ENCODE measurements around the gene GALNT5. TPM values are rescaled to one million over a fixed set of nuclear protein-coding genes. Genes with fewer than 3 reads are reported as not detected.
"Not testable (repeated sequence)": the region's sequence is repeated elsewhere in the genome, so short reads cannot be mapped to it uniquely, and the experiment has no call there.

GALNT5 gene
- polyA plus RNA-seq, 1 donor, result 0.70 TPM

DNA sequence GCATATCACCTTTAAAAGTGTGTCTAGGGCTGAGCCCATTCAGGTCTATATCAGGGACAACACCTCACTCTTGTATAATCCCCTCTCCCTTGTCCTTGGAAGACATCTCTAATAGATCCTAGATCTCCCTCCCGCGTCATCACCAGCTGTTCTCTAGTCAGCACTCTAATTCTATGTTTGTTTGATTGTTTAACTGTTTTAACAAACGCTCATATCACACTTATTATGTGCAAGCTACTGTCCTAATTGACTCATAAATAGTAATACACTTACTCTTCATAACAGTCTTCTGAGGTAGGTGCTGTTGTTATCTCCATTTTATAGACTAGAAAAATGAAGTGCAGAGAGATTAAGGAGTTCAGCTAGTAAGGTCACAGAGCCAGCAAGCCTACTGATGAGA lies 69.7 kb downstream of the GALNT5 start:
- no peak for DNase-seq

DNA sequence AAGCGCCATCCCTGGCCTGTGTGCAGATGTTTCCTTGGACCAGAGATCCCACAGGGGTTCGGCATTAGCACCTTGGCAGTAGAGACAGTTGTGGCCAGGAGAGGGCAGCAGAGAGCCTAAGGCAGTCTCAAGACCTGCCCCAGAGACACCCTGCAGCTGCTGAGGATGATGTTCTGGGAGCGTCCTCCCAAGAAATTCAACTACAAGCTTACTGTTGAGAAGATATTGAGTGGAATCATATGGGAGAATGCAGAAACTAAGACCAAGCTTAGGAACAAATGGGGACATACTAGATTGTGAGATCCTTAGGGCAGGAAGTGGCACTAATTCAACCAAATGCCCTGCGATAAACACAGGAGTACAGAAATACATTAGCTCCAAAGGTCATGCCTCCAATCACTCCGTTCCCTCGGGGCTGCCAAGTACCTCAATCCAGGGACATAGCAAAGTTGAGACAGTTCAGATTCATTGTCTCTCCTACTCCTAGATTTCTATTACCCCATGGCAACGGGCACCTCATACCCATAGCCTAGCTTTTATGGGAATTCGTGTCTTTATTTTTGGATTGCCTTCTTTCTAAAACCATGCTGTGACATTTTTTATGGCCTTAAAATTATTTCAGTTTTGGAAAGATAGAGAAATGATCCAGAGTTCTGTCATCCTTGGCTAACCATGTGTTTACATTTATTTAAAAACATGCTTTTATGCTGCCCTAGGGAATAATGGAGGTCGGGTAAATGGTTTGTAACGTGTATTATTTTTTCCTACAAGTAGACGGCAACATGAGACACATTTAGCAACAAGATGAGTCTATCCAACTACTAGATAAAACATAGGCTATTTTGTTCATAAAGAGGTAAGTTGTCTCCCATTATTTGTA lies 70.4 kb downstream of the GALNT5 start:
- DNase-seq, result peak; percentile 69

DNA sequence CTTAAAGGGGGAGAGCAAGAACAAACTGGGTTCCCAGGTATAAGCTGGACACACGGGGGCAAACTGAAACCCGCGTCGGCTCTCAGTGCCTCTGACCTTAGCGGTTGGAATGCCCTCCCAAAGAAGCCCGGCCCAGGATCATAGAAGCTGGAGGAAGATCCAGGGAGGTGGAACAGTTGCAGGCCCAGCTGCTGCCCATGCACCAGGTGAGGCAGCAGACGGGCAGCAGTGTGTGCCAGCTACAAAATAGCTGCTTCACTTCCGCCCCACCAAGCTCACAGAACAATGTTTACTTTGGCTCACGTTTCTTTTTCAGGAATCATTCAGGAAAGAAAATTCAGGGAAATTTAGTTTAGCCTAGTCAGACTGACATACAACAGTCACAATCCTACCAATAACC lies 72.0 kb downstream of the GALNT5 start:
- no peak for DNase-seq

DNA sequence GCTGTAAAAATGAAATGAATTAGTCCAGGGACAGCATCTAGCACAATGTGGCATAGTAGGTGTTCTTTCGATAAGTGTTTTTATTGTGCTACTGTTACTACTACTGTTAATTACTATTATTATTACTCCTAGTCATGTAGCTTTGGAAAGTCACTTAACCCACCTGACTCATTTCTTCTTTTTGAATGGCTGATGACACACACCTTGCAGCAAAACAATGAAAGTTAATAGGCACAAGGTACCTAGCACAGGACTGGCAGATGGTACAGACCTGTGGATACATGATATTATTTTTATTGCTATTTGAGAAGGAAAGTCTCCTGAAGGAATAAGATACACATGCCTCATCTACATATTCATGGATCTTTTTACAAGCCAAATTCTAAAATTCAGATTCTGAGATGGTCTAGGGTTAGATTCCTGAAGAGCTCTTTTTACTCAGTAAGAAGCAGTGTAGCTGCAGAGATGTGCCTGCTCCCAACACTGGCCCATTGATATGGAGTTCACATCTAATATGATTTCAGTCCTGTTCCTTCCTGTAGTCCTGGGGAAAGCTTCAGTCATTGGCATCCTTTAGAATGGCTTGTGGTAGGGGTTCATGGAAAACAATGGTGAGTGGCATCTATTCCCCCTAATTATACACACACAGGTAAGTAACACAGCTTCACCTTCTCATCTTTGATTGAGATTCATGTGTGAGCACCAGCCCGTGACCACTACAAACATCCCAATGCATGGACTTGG lies 76.0 kb downstream of the GALNT5 start:
- DNase-seq, result no peak

DNA sequence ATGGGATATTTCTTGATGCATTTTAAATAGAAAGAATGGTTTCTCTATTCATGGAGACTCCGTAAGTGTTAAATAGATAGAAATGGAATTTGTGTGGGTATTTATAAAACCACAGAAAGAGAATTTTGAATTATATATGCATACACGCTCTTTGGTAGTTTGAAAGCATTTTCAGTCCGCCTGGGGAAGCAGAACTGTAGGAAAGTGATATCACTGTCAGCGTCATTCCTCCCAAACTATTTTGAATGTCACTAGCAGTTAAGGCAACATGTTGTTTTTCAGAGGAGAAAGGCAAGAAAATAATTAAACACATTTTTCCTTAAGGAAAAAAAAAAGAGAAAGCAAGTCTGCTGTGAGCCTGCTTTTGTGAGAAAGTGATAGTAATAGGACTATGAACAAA lies 76.8 kb downstream of the GALNT5 start:
- no peak for DNase-seq

DNA sequence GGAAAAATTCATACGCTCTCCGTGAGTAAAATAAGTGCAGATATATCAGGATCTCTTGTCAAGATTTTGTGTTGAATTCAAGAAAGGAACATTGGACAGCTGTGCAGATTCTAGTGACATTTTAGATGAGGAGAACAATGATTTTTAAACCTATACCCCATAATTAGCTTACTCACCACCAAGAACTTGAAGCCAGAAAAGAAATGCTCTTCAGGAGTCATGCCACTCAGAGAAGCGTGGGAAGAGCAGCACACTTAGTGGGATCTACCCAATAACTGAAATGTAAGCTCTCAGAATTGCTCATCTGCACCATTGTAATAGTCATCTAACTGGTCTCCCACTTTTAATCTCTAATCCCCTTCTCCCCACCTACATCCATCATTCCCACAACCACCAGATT lies 77.3 kb downstream of the GALNT5 start:
- no peak for DNase-seq

DNA sequence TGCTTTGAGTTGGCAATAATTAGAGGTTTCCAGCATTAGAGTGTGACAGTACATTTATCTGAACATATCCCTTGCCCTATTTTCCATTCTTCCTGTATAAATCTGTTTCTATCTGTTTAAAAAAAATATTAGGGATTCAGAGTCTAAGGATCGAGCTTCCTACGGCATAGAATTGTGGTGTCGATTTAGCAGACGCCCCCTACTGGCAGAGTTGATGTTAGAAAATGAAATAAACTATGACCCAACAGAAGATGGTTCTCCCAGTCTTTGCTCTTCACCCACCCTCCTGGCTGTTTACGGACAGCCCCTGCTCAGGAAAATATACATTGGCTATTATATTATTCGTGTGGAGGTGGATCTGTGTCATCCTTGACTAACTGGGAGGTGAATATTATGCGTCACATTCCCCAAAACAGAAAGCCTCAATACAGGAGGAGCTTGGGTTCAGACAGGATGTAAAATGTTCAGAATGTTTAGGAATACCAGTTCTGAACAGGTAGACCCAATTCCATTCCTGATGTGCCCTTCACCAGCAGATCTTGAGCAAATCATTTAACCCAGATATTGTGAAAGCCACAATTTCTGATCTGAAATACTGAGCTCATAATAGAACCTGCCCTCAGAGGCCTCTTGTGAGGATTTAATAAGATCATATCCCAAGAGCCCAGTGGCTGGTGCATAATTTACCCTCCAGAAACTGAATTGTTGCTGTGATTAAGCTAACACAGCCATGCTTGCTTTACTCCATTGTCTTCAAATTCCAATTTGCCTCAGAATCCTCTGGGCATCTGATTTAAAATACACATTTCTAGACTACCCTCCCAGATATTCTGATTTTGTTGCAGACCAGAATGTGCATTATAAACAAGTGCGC lies 78.9 kb downstream of the GALNT5 start:
- no peak for DNase-seq

DNA sequence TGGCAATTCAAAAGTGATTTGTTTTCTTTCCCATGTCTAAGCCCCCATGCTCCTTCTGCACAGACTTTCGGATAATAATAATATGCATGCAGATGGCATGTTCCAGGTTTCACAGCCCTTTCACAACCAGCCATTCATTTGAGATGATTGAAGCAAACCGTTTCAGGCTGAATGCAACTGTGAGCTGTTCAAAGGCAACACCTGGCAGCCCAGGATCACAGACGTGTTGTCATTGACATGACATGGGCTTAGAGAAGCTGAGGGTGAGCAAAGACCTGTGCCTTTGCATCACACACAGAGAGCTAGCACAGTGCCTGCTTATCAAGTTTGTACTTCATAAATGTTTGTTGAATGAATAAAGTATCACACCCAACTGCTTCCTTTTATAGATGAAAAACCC lies 80.5 kb downstream of the GALNT5 start:
- DNase-seq, result no peak

DNA sequence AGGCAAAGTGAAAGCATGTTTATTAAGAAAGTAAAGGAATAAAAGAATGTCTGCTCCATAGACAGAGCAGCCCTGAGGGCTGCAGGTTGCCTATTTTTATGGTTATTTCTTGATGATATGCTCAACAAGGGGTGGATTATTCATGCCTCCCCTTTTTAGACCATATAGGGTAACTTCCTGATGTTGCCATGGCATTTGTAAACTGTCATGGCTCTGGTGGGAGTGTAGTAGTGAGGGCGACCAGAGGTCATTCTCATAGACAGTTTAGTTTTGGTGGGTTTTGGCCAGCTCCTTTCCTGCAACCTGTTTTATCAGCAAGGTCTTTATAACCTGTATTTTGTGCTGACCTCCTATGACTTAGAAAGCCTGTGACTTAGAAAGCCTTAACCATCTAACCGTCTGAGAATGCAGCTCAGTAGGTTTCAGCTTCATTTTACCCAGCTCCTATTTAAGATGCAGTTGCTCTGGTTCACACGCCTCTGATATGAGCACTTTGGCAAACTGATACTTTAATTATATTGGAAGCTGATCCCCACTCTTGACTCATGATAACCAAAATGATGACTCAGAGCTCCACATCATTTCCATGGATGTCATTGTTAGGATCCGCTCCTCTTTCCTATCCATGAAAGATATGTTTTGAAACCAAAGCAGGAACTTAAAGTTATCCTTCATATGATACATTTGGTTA lies 82.6 kb downstream of the GALNT5 start:
- no peak for DNase-seq

DNA sequence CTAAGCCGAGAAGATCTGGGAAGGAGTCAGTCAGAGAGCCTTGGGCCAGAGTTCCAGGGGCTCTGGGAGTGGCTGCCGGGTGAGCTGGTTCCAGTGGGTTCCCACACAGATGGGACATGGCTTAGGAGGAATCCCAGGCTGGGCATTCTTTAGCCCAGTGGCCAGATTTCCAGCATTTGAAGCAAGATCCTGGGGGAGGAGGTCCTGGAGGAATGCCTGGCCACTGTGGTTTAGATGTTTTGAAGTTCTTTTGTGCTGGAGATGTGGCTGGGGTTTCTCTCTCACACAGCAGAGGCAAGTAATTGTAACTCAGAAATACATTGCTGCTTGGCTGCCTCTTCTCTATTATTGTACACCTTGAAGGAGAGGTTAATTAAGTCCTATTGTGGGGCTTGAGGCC lies 83.9 kb downstream of the GALNT5 start:
- DNase-seq, result not testable (repeated sequence)

DNA sequence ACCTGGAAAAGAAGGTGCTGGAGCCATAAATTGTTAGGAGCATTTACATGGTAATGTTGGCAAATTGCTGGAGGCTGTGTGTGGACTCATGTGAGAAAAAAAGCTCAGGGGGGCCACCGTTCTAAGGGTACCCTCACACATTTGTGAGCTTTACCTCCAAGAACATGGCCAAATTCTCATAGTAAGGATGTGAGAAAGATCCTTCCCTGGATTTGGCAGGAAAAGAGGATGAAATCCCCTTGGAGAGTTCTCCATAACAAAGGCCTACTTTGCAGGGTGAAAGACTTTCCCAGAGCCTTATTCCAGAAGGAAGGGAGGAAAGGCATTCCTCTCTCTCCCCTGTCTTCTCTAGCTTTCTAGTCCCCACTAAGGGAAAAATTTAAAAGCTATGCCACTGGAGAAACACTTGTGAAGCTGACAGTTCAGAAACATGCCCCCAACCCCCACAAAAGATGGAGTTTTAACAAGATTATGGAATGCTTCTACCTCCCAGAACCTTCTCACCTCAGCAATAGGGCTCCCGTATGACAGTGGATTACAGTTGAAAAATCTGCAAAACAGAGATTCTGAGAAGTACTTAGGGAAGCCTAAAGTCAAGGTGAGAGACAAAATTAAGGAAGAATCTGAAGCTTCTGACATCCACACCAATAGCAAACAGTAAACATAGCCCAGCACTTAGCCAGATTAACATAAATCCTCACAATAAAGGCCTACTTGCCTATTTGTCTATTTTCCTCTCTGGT lies 88.3 kb downstream of the GALNT5 start:
- DNase-seq, result no peak

DNA sequence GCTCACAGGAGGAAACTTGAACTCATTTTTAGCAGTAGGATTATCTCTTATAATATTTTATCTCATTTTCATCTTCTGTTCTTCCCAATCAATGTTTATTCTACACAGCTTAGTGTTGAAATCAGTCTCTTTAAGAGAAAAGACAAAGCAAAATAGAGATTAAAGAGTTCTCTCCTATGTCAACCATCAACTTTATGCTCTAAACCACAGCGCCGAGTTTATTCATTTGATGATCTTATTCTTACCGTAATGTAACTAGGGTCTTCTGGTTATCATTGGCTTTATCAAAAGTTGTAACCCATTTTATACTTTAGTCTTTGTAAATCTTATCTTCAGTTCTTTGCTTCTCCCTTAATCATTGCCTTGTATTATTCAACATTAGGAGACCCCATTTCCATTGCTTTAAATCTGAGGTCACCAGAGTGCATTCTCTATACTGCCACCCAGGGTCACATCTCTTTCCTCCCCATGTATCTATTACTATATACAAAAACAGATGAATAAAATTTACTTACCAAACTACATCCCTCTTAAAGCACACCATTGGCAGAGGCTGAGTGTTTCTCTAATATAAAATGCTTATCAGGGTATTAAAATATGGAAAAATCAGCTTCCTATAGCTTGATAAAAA lies 90.9 kb downstream of the GALNT5 start:
- no peak for DNase-seq

DNA sequence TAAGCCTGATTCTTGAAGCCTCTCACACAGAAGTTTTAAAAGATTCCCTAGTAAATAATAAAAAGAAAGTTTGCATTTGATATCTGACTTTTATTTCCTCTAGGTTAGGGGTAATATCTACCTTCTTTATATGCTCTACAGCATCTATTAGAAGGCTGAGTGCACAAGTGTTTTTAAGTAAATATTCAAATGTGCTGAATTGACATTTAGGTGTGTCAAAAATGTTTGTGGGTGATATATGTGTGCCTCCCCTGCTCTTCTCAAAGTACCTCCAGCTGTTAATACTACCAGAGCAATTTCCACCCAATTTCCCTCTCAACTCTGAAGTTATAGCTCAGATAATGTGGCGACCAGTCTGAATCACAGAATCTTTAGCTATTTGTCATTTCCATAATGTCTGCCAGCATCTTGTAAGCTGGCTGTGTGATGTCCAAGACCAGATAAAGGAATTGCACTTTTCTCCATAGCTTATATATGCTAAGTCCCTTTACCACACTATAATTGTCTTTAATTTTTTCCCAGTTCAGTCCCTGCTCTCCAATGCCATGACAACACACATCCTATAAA lies 92.5 kb downstream of the GALNT5 start:
- no peak for DNase-seq

DNA sequence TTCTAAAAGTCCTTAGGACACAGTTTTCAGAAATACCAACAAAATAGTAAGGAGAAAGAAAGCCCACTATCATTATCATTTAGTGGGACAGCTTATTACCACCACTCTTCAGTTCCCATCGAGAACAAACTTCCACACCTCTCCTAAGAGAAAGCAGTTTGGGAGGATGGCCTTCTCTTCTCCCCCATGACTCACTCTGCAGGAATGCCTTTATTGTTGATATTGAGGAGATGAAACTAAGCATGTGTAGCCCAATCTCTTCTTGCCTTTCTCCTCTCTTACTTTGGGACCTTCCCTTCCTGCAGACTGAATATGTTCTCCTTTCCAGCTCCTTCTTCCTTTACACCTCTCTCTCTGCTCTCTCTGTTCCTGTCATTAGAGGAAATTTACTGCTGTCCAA lies 98.1 kb downstream of the GALNT5 start:
- DNase-seq, result no peak

DNA sequence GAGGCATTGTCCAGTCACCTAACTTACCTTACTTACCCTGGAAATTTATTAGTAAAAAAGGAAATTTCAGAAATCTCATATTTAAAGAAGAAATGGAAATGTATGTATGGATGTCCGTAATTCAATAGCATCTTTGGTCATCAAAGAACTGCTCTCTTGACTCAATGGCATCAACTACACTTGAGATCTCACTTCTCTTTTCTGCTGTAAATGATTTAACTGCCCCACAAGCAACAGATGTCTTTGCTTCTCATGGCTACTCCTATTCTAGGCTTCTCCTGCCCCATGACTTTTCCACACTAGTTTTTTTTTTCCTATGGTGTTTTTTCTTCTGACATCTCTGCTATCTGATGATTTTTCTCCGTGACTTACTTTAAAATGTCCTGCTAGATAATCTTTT lies 102.1 kb downstream of the GALNT5 start:
- DNase-seq, result no peak

DNA sequence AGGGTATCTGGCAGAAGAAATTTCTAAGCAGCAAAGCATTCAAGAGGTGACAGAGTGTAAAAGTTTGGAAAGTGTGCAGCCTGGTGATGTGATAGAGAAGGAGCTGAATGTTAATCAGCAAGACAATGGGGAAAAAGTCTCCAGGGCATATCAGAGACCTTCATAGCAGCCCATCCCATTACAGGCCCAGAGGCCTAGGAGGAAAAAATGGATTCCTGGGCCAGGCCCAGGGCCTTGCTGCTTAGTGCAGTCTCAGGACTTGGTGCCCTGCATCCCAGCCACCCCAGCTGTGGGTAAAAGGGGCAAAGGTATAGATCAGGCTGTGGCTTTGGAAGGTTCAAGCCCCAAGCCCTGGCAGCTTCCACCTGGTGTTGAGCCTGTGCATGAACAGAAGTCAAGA lies 104.0 kb downstream of the GALNT5 start:
- no peak for DNase-seq

DNA sequence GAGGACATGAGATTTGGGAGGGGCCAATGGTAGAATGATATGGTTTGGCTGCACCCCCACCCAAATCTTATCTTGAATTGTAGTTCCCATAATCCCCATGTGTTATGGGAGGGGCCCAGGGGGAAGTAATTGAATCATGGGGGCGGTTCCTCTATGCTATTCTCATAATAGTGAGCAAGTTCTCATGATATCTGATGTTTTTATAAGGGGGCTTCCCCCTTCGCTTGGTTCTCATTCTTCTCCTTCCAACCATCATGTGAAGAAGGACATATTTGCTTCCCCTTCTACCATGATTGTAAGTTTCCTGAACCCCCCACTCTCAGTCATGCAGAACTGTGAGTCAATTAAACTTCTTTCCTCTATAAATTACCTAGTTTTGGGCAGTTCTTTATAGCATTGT lies 105.1 kb downstream of the GALNT5 start:
- no peak for DNase-seq

DNA sequence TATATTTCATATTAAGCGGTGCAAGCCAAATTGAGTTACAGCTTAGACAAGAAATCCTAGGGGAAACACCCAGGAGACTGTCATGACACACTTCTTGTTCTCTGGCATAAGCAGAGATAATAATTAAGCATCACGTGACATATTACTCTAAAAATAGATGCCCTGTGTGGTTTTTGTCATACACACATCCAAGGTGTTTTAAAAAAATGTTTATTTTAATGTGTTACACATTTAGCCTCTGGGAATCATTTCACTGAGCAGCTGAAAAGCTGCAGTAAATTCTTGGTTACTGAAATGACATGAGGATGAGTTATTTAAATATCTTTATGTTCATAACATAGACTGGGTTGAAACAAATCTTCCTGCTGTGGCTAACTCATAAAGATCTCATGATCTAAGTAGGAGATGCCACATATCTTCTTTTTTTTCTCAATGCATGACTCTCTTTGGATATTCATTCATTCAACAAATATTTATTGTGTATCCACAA lies 106.2 kb downstream of the GALNT5 start:
- no peak for DNase-seq
